Hepatocyte (in vitro differentiated cells): Measurements from ENCODE around the gene SLC16A6. TPM values are rescaled to one million over a fixed set of nuclear protein-coding genes. Genes with fewer than 3 reads are reported as not detected.

Experiments used
- DNase-seq: peaks from one replicate; pipeline ENCODE4 v3.0.0-alpha.2; 2016; ENCODE audit warnings: low spot score
- H2AFZ ChIP-seq: fragments of 200-600 bp; sonication (generic); 2 replicates; pipeline ENCODE4 v1.6.0; 2016; ENCODE audit warnings: antibody characterized with exemption, mild to moderate bottlenecking
- H3K27ac ChIP-seq: fragments of 200-600 bp; sonication (generic); 2 replicates; pipeline ENCODE4 v1.5.1; 2016; ENCODE audit warnings: mild to moderate bottlenecking
- H3K27me3 ChIP-seq: fragments of 200-600 bp; sonication (generic); 2 replicates; pipeline ENCODE4 v1.6.1; 2016
- H3K36me3 ChIP-seq: fragments of 200-600 bp; sonication (generic); replicated peaks from 2 replicates; pipeline ENCODE4 v1.5.1; 2016; ENCODE audit warnings: low read depth; ENCODE audit not compliant: insufficient read depth
- H3K4me1 ChIP-seq: fragments of 200-600 bp; sonication (generic); 2 replicates; pipeline ENCODE4 v1.5.1; 2016; ENCODE audit warnings: mild to moderate bottlenecking, moderate library complexity; ENCODE audit not compliant: insufficient read depth
- H3K4me2 ChIP-seq: fragments of 200-600 bp; sonication (generic); 2 replicates; pipeline ENCODE4 v1.6.0; 2016
- H3K4me3 ChIP-seq: fragments of 200-600 bp; sonication (generic); 2 replicates; pipeline ENCODE4 v1.5.1; 2016; ENCODE audit warnings: mild to moderate bottlenecking
- H3K79me2 ChIP-seq: fragments of 200-600 bp; sonication (generic); 2 replicates; pipeline ENCODE4 v1.6.0; 2017; ENCODE audit warnings: mild to moderate bottlenecking
- H3K9me2 ChIP-seq: fragments of 200-600 bp; sonication (generic); replicated peaks from 2 replicates; pipeline ENCODE4 v1.6.0; 2017; ENCODE audit warnings: mild to moderate bottlenecking; ENCODE audit not compliant: insufficient read depth
- H3K9me3 ChIP-seq: fragments of 200-600 bp; sonication (generic); 2 replicates; pipeline ENCODE4 v1.5.1; 2016; ENCODE audit warnings: low read depth, mild to moderate bottlenecking
- H4K20me1 ChIP-seq: fragments of 200-600 bp; sonication (generic); 2 replicates; pipeline ENCODE4 v1.6.0; 2016; ENCODE audit warnings: mild to moderate bottlenecking; ENCODE audit not compliant: insufficient read depth, poor library complexity, severe bottlenecking
- CTCF ChIP-seq: fragments of 200-600 bp; sonication (generic); IDR thresholded peaks from 2 replicates; pipeline ENCODE4 v1.5.1; 2016; ENCODE audit warnings: antibody characterized with exemption, mild to moderate bottlenecking; ENCODE audit not compliant: poor library complexity
- EZH2 ChIP-seq: fragments of 200-600 bp; sonication (generic); IDR thresholded peaks from 2 replicates; pipeline ENCODE4 v1.6.1; 2016; ENCODE audit warnings: antibody characterized with exemption, mild to moderate bottlenecking, borderline replicate concordance
- EZH2phosphoT487 ChIP-seq: fragments of 200-600 bp; sonication (generic); IDR thresholded peaks from one replicate; pipeline ENCODE4 v1.6.1; 2018; ENCODE audit warnings: antibody characterized with exemption, mild to moderate bottlenecking, low read depth, moderate library complexity; ENCODE audit not compliant: unreplicated experiment, severe bottlenecking
- WGBS: methylation state at CpG from one replicate; pipeline ENCODE4 v1.1.6; 2016; ENCODE audit warnings: low lambda C conversion rate; ENCODE audit errors: missing lambda C conversion rate; 5-methylcytosine and 5-hydroxymethylcytosine counted together
- polyA plus RNA-seq: library from polyadenylated mRNA; unstranded; fragments of >200 nt; fragmentation: Nextera tagmentation; extraction: Ambion mirVana; gene quantifications from 2 replicates; pipeline ENCODE4 v1.2.1, GENCODE V29; 2016
- total RNA-seq: library from RNA; depleted of rRNA; stranded (reverse); fragments of >200 nt; gene quantifications from 2 replicates; pipeline ENCODE4 v1.2.3, GENCODE V29; 2014

The SLC16A6 gene
- total and polyA plus RNA-seq, 2 experiments from 2014 or later: 0.06 TPM; not detected in 1

- 65% methylated on average over 4 of the region's 4 CpGs for WGBS
- no peaks in the 10 kb centered on the region for H4K20me1 ChIP-seq
- H3K4me1 ChIP-seq: no peaks in the 10 kb centered on the region
- H3K27me3 ChIP-seq: no peaks in the 10 kb centered on the region
- TF ChIP-seq CTCF: no peak
- no peak for TF ChIP-seq EZH2
- TF ChIP-seq EZH2phosphoT487: no peak
- H3K4me3 ChIP-seq: no peak overlapping the region
- H3K27ac ChIP-seq: no peak overlapping the region
- no peak for DNase-seq
- no peak overlapping the region for H2AFZ ChIP-seq
- H3K4me2 ChIP-seq: no peak overlapping the region
- H3K79me2 ChIP-seq: no peaks in the 10 kb centered on the region
- no peaks in the 10 kb centered on the region for H3K9me3 ChIP-seq
- no peaks in the 10 kb centered on the region for H3K9me2 ChIP-seq
- H3K36me3 ChIP-seq: no peaks in the 10 kb centered on the region
These were observed 11.7 kb upstream of the SLC16A6 start for GRCh38 chr17:68302666-68303065.

GRCh38 chr17:68302066-68302564 lies 11.2 kb upstream of the SLC16A6 start:
- Histone ChIP-seq H3K4me1 (no peaks in the 10 kb centered on the region), H3K4me3 (no peak overlapping the region), H2AFZ (no peak overlapping the region), H3K27ac (no peak overlapping the region), H3K4me2 (no peak overlapping the region), H3K9me3 (no peaks in the 10 kb centered on the region), H3K9me2 (no peaks in the 10 kb centered on the region), H3K36me3 (no peaks in the 10 kb centered on the region), H3K79me2 (no peaks in the 10 kb centered on the region), H4K20me1 (no peaks in the 10 kb centered on the region), H3K27me3 (no peaks in the 10 kb centered on the region)
- 75% methylated on average over 10 of the region's 10 CpGs for WGBS
- no peak for TF ChIP-seq EZH2phosphoT487
- no peak for TF ChIP-seq EZH2
- no peak for TF ChIP-seq CTCF
- DNase-seq: no peak

GRCh38 chr17:68301438-68301959 lies 10.6 kb upstream of the SLC16A6 start:
- Histone ChIP-seq H3K27ac (no peak overlapping the region), H2AFZ (no peak overlapping the region), H3K4me3 (no peak overlapping the region), H3K36me3 (no peaks in the 10 kb centered on the region), H3K4me1 (no peaks in the 10 kb centered on the region), H3K9me2 (no peaks in the 10 kb centered on the region), H3K27me3 (peaks cover 3% of the 10 kb centered on the region), H4K20me1 (no peaks in the 10 kb centered on the region), H3K9me3 (no peaks in the 10 kb centered on the region), H3K4me2 (no peak overlapping the region), H3K79me2 (no peaks in the 10 kb centered on the region)
- DNase-seq: no peak
- TF ChIP-seq EZH2phosphoT487 (no peak), EZH2 (no peak)
- WGBS: 35% methylated on average over 9 of the region's 9 CpGs

- H3K4me1 ChIP-seq: no peaks in the 10 kb centered on the region
- H2AFZ ChIP-seq: no peak overlapping the region
- H3K27me3 ChIP-seq: peaks cover 13% of the 10 kb centered on the region
- H3K9me3 ChIP-seq: no peaks in the 10 kb centered on the region
- 91% methylated on average over 3 of the region's 3 CpGs for WGBS
- H3K4me2 ChIP-seq: no peak overlapping the region
- no peaks in the 10 kb centered on the region for H4K20me1 ChIP-seq
- no peak overlapping the region for H3K4me3 ChIP-seq
- no peak overlapping the region for H3K27ac ChIP-seq
- no peaks in the 10 kb centered on the region for H3K79me2 ChIP-seq
- no peak for TF ChIP-seq EZH2
- TF ChIP-seq EZH2phosphoT487: no peak
- TF ChIP-seq CTCF: no peak
- no peaks in the 10 kb centered on the region for H3K36me3 ChIP-seq
- DNase-seq: no peak
- no peaks in the 10 kb centered on the region for H3K9me2 ChIP-seq
These were observed 8.9 kb upstream of the SLC16A6 start for GRCh38 chr17:68299817-68300216.
